H9 (cell line): ENCODE data around the gene PCBD2. TPM values are rescaled to one million over a fixed set of nuclear protein-coding genes. Genes with fewer than 3 reads are reported as not detected.

Experiments
- DNase-seq: peaks from one replicate; pipeline ENCODE4 v3.0.0-alpha.2; 2017
- H2AFZ ChIP-seq: one replicate; pipeline ENCODE4 v1.6.1; 2013; ENCODE audit warnings: mild to moderate bottlenecking, low read length, control low read depth, moderate library complexity
- H2AK5ac ChIP-seq: 2 replicates; pipeline ENCODE4 v1.6.1; 2013; ENCODE audit warnings: low read length, control low read depth, mixed read lengths; ENCODE audit not compliant: insufficient read length
- H2BK120ac ChIP-seq: one replicate; pipeline ENCODE4 v1.6.1; 2013; ENCODE audit warnings: low read depth, mild to moderate bottlenecking, low read length, control low read depth, inconsistent platforms; ENCODE audit not compliant: poor library complexity, severe bottlenecking
- H2BK12ac ChIP-seq: 2 replicates; pipeline ENCODE4 v1.6.1; 2013; ENCODE audit warnings: low read length, control low read depth, mixed read lengths, low read depth; ENCODE audit not compliant: insufficient read length
- H2BK15ac ChIP-seq: 2 replicates; pipeline ENCODE4 v1.6.1; 2013; ENCODE audit warnings: low read depth, low read length, control low read depth
- H2BK20ac ChIP-seq: one replicate; pipeline ENCODE4 v1.6.1; 2013; ENCODE audit warnings: low read depth, mild to moderate bottlenecking, low read length, control low read depth, inconsistent platforms; ENCODE audit not compliant: poor library complexity, severe bottlenecking
- H2BK5ac ChIP-seq: 2 replicates; pipeline ENCODE4 v1.6.1; 2013; ENCODE audit warnings: low read length, control low read depth, mixed read lengths; ENCODE audit not compliant: insufficient read length
- H3K14ac ChIP-seq: 2 replicates; pipeline ENCODE4 v1.6.1; 2013; ENCODE audit warnings: low read length, control low read depth; ENCODE audit not compliant: insufficient read depth
- H3K18ac ChIP-seq: 2 replicates; pipeline ENCODE4 v1.6.1; 2013; ENCODE audit warnings: low read depth, mild to moderate bottlenecking, mixed read lengths, low read length, control low read depth; ENCODE audit not compliant: insufficient read length
- H3K23ac ChIP-seq: 2 replicates; pipeline ENCODE4 v1.6.1; 2013; ENCODE audit warnings: low read length, control low read depth, mixed read lengths, low read depth; ENCODE audit not compliant: insufficient read length
- H3K23me2 ChIP-seq: 2 replicates; pipeline ENCODE4 v1.6.1; 2013; ENCODE audit warnings: low read depth, mild to moderate bottlenecking, mixed read lengths, low read length, control low read depth; ENCODE audit not compliant: insufficient read length, poor library complexity, severe bottlenecking
- H3K27ac ChIP-seq: 2 replicates; pipeline ENCODE4 v1.5.1; 2013; ENCODE audit warnings: low read length, control low read depth, mixed read lengths, low read depth; ENCODE audit not compliant: insufficient read length
- H3K27me3 ChIP-seq: 2 replicates; pipeline ENCODE4 v1.6.1; 2013; ENCODE audit warnings: low read length, control low read depth, inconsistent platforms; ENCODE audit not compliant: insufficient read depth
- H3K4ac ChIP-seq: 2 replicates; pipeline ENCODE4 v1.6.1; 2013; ENCODE audit warnings: low read depth, mild to moderate bottlenecking, control low read depth, inconsistent platforms, low read length, moderate library complexity
- H3K4me1 ChIP-seq: 2 replicates; pipeline ENCODE4 v1.6.1; 2013; ENCODE audit warnings: low read length, control low read depth, inconsistent platforms; ENCODE audit not compliant: insufficient read depth
- H3K4me2 ChIP-seq: 2 replicates; pipeline ENCODE4 v1.6.1; 2013; ENCODE audit warnings: low read length, control low read depth, mixed read lengths; ENCODE audit not compliant: insufficient read length, insufficient read depth
- H3K56ac ChIP-seq: 2 replicates; pipeline ENCODE4 v1.6.1; 2013; ENCODE audit warnings: low read depth, mild to moderate bottlenecking, mixed read lengths, low read length, control low read depth; ENCODE audit not compliant: insufficient read length
- H3K79me1 ChIP-seq: 2 replicates; pipeline ENCODE4 v1.6.1; 2013; ENCODE audit warnings: low read depth, mild to moderate bottlenecking, moderate library complexity, low read length, control low read depth, inconsistent platforms; ENCODE audit not compliant: insufficient read depth, poor library complexity, severe bottlenecking
- H3K79me2 ChIP-seq: 2 replicates; pipeline ENCODE4 v1.6.1; 2013; ENCODE audit warnings: low read length, control low read depth, inconsistent platforms; ENCODE audit not compliant: insufficient read depth
- H3K9ac ChIP-seq: 2 replicates; pipeline ENCODE4 v1.6.1; 2013; ENCODE audit warnings: low read length, control low read depth, mixed read lengths; ENCODE audit not compliant: insufficient read length; ENCODE audit errors: extremely low read depth
- H3K9me3 ChIP-seq: one replicate; pipeline ENCODE4 v1.6.1; 2013; ENCODE audit warnings: low read depth, low read length, inconsistent platforms; ENCODE audit not compliant: control insufficient read depth
- H3T11ph ChIP-seq: one replicate; pipeline ENCODE4 v1.6.1; 2013; ENCODE audit warnings: mild to moderate bottlenecking, low read length, control low read depth, inconsistent platforms
- H4K20me1 ChIP-seq: one replicate; pipeline ENCODE4 v1.6.1; 2013; ENCODE audit not compliant: control insufficient read depth, insufficient read length, insufficient read depth
- H4K5ac ChIP-seq: 2 replicates; pipeline ENCODE4 v1.6.1; 2013; ENCODE audit warnings: low read depth, mild to moderate bottlenecking, mixed read lengths, low read length, control low read depth; ENCODE audit not compliant: insufficient read length
- H4K8ac ChIP-seq: replicated peaks from 2 replicates; pipeline ENCODE4 v1.6.1; 2013; ENCODE audit warnings: low read length, control low read depth, mixed read lengths, low read depth; ENCODE audit not compliant: insufficient read length
- H4K91ac ChIP-seq: 2 replicates; pipeline ENCODE4 v1.6.1; 2013; ENCODE audit warnings: low read depth, mild to moderate bottlenecking, moderate library complexity, mixed read lengths, low read length, control low read depth; ENCODE audit not compliant: insufficient read length
- H3K27ac Mint-ChIP-seq, 3 experiments: 2 replicates in 2 of 3; 3 replicates in 1 of 3; pipeline ENCODE4 v1.8.0; 2020 to 2021; ENCODE audit warnings: mixed read lengths in 3 of 3, mild to moderate bottlenecking in 1 of 3, moderate library complexity in 1 of 3
- H3K27me3 Mint-ChIP-seq: 2 replicates; pipeline ENCODE4 v1.8.0; 2021; ENCODE audit warnings: low read depth, mild to moderate bottlenecking, moderate library complexity, mixed read lengths
- H3K36me3 Mint-ChIP-seq, 3 experiments: 2 replicates in 2 of 3; 3 replicates in 1 of 3; pipeline ENCODE4 v1.8.0; 2020 to 2021; ENCODE audit warnings: low read depth in 3 of 3, mixed read lengths in 3 of 3; ENCODE audit not compliant: insufficient read depth in 1 of 3
- H3K4me1 Mint-ChIP-seq, 2 experiments: 2 replicates each; pipeline ENCODE4 v1.8.0; 2020; ENCODE audit warnings: mixed read lengths in 2 of 2
- H3K4me3 Mint-ChIP-seq, 2 experiments: 2 replicates in 1 of 2; 3 replicates in 1 of 2; pipeline ENCODE4 v1.8.0; 2020 to 2021; ENCODE audit warnings: mild to moderate bottlenecking in 2 of 2, mixed read lengths in 2 of 2, moderate library complexity in 1 of 2
- H3K9me3 Mint-ChIP-seq, 2 experiments: 2 replicates in 1 of 2; 3 replicates in 1 of 2; pipeline ENCODE4 v1.8.0; 2020; ENCODE audit warnings: mild to moderate bottlenecking in 2 of 2, mixed read lengths in 2 of 2, moderate library complexity in 1 of 2
- WGBS: extraction: QIAGEN DNeasy Blood & Tissue Kit; methylation state at CpG from one replicate; pipeline ENCODE4 v1.1.7; 2013; ENCODE audit warnings: missing lambda C conversion rate, low lambda C conversion rate, mixed read lengths; ENCODE audit not compliant: insufficient read length; ENCODE audit errors: extremely low coverage; 5-methylcytosine and 5-hydroxymethylcytosine counted together
- total RNA-seq: library from RNA; stranded (reverse); gene quantifications from 2 replicates; pipeline ENCODE4 v1.2.1, GENCODE V29; 2021
- TF ChIP-seq, protein P1 (sequence below): fragments of 200-600 bp; sonication (generic); conservative IDR thresholded peaks from 3 replicates; pipeline ENCODE4 v1.8.0; 2021; ENCODE audit warnings: antibody characterized with exemption, mild to moderate bottlenecking

PCBD2 gene
- total RNA-seq, 1 experiment from 2014 or later = 11.9 TPM

DNA sequence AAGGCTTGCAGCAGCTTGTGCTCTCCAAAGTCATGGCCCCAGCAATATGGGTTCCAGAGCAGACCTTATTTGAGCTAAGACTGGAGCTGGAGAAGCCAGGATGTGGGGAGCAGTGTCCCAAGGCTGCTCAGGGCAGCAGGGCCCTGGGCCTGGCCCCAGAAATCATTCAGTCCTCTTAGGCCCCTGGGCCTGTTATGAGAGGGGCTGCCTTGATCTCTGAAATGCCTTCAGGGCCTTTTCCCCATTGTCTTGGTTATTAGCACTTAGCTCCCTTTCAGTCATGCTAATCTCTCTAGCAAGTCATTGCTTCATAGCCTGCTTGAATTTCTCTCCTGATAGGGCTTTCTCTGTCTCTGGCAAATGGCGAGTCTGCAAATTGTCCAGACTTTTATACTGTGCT lies 71.9 kb downstream of the PCBD2 start:
- Histone ChIP-seq H3K27ac (no peak overlapping the region), H3K4me2 (no peak overlapping the region), H3K4ac (no peak overlapping the region), H3K23me2 (no peaks in the 10 kb centered on the region), H3T11ph (no peak overlapping the region), H3K18ac (no peak overlapping the region), H3K9ac (no peak overlapping the region), H2BK5ac (no peak overlapping the region), H3K79me1 (no peaks in the 10 kb centered on the region), H3K56ac (no peak overlapping the region), H3K23ac (no peak overlapping the region), H3K79me2 (no peaks in the 10 kb centered on the region), H4K5ac (no peak overlapping the region), H2BK120ac (no peak overlapping the region), H2AK5ac (no peak overlapping the region), H4K91ac (no peak overlapping the region), H2BK20ac (no peak overlapping the region), H3K4me1 (no peaks in the 10 kb centered on the region), H3K14ac (no peak overlapping the region), H2BK12ac (no peak overlapping the region), H3K9me3 (peaks cover 27% of the 10 kb centered on the region), H3K27me3 (no peaks in the 10 kb centered on the region), H2AFZ (no peak overlapping the region), H4K20me1 (no peaks in the 10 kb centered on the region), H2BK15ac (no peak overlapping the region), H4K8ac (no peak overlapping the region)
- TF ChIP-seq, protein P1, sequence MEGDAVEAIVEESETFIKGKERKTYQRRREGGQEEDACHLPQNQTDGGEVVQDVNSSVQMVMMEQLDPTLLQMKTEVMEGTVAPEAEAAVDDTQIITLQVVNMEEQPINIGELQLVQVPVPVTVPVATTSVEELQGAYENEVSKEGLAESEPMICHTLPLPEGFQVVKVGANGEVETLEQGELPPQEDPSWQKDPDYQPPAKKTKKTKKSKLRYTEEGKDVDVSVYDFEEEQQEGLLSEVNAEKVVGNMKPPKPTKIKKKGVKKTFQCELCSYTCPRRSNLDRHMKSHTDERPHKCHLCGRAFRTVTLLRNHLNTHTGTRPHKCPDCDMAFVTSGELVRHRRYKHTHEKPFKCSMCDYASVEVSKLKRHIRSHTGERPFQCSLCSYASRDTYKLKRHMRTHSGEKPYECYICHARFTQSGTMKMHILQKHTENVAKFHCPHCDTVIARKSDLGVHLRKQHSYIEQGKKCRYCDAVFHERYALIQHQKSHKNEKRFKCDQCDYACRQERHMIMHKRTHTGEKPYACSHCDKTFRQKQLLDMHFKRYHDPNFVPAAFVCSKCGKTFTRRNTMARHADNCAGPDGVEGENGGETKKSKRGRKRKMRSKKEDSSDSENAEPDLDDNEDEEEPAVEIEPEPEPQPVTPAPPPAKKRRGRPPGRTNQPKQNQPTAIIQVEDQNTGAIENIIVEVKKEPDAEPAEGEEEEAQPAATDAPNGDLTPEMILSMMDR = no peak
- no peaks in the 10 kb centered on the region for H3K4me1 Mint-ChIP-seq
- no CpG with 5 or more reads among the region's 1 CpG for WGBS
- H3K9me3 Mint-ChIP-seq = peaks cover 55 to 57% of the 10 kb centered on the region in 2 experiments
- no peak for DNase-seq
- H3K36me3 Mint-ChIP-seq = peaks cover 40 to 54% (median 43%) of the 10 kb centered on the region in 3 experiments
- H3K27ac Mint-ChIP-seq = no peak overlapping the region
- H3K27me3 Mint-ChIP-seq = peaks cover 8% of the 10 kb centered on the region
- no peak overlapping the region for H3K4me3 Mint-ChIP-seq
